Stomach (tissue), 4 donors: Measurements from ENCODE around the gene WHRN.

Experiments used
- CTCF ChIP-seq, 7 experiments: fragments of 450-650 bp in 4 of 7; fragments of 200-600 bp in 3 of 7; sonication (generic) in 3 of 7; IDR thresholded peaks; one replicate each; pipeline ENCODE4 v1.5.1; 2016 to 2019; ENCODE audit warnings: antibody characterized with exemption in 7 of 7, control low read depth in 2 of 7, mild to moderate bottlenecking in 1 of 7
- EP300 ChIP-seq: sonication (generic); formaldehyde crosslinking; IDR thresholded peaks from one replicate; pipeline ENCODE4 v1.6.1; 2017; ENCODE audit warnings: antibody characterized with exemption
- POLR2AphosphoS5 ChIP-seq, 3 donors: sonication (generic); formaldehyde crosslinking; IDR thresholded peaks; one replicate each; pipeline ENCODE4 v1.6.1; 2016; ENCODE audit warnings: antibody characterized with exemption in 3 of 3

- TF ChIP-seq CTCF (IDR thresholded peaks at IDR 0.05) = no peak
- peak; percentile 24 to 39 (median 38) for TF ChIP-seq POLR2AphosphoS5 (IDR thresholded peaks at IDR 0.05)
- no peak for TF ChIP-seq EP300
These were observed at the start of gene WHRN for GRCh38 chr9:114505187-114506081.
